IMR-90 (cell line): ENCODE data around the gene NRSN1. TPM values are rescaled to one million over a fixed set of nuclear protein-coding genes. Genes with fewer than 3 reads are reported as not detected.

Source experiments
- ATAC-seq: fragments of 200-7000 bp; cut with Tn5 transposase; 2 replicates; pipeline ENCODE4 v1.9.1; 2020; ENCODE audit warnings: low read depth, mild to moderate bottlenecking, moderate library complexity
- Bru-seq: library from RNA; stranded (reverse); fragments of 400-500 nt; gene quantifications from one replicate; lab custom pipeline; 2021; lab: Mats Ljungman, UMichigan
- BruChase-seq, 2 experiments: library from RNA; stranded (reverse); fragments of 400-500 nt; gene quantifications; one replicate each; lab custom pipeline; 2021; lab: Mats Ljungman, UMichigan
- BruUV-seq: library from RNA; stranded (reverse); fragments of 400-500 nt; replicated peaks from 2 replicates; lab custom pipeline; 2021; lab: Mats Ljungman, UMichigan
- CTCF ChIA-PET: fragments of 300-600 bp; formaldehyde crosslinking; extraction: SDS; loops from one replicate; lab custom pipeline; 2021; ENCODE audit warnings: antibody characterized with exemption; lab: Yijun Ruan, JAX
- POLR2A ChIA-PET: fragments of 300-600 bp; sonication (Branson Sonifier 250); formaldehyde crosslinking; loops from one replicate; lab custom pipeline; 2022; ENCODE audit warnings: antibody characterized with exemption; ENCODE audit not compliant: unreplicated experiment; lab: Charles Lee
- DNase-seq: peaks from one replicate; pipeline ENCODE4 v3.0.0; 2013
- H2AFZ ChIP-seq: replicated peaks from 2 replicates; pipeline ENCODE3; 2013; ENCODE audit warnings: low read length, mild to moderate bottlenecking; ENCODE audit not compliant: poor library complexity
- H2AK5ac ChIP-seq: 2 replicates; pipeline ENCODE4 v1.6.1; 2013; ENCODE audit warnings: low read depth, low read length, inconsistent platforms
- H2AK9ac ChIP-seq: replicated peaks from 2 replicates; pipeline ENCODE3; 2013; ENCODE audit warnings: mild to moderate bottlenecking, low read depth, low read length, moderate library complexity; ENCODE audit not compliant: poor library complexity
- H2BK120ac ChIP-seq: 2 replicates; pipeline ENCODE4 v1.6.1; 2013; ENCODE audit warnings: low read depth, low read length, inconsistent platforms
- H2BK15ac ChIP-seq: 3 replicates; pipeline ENCODE4 v1.6.1; 2013; ENCODE audit warnings: low read depth, low read length, inconsistent platforms
- H2BK20ac ChIP-seq: 2 replicates; pipeline ENCODE4 v1.6.1; 2013; ENCODE audit warnings: low read depth, mild to moderate bottlenecking, inconsistent platforms, low read length, moderate library complexity
- H2BK5ac ChIP-seq: 2 replicates; pipeline ENCODE4 v1.6.1; 2013; ENCODE audit warnings: mild to moderate bottlenecking, low read depth, low read length, inconsistent platforms; ENCODE audit not compliant: poor library complexity, severe bottlenecking
- H3K14ac ChIP-seq: replicated peaks from 2 replicates; pipeline ENCODE4 v1.6.1; 2013; ENCODE audit warnings: low read depth, low read length, inconsistent platforms
- H3K18ac ChIP-seq: 2 replicates; pipeline ENCODE4 v1.6.1; 2013; ENCODE audit warnings: low read depth, low read length, control low read depth
- H3K23ac ChIP-seq: 2 replicates; pipeline ENCODE4 v1.6.1; 2013; ENCODE audit warnings: low read depth, low read length, inconsistent platforms
- H3K27ac ChIP-seq: 2 replicates; pipeline ENCODE4 v1.5.1; 2013; ENCODE audit warnings: mild to moderate bottlenecking, control low read depth, low read length; ENCODE audit not compliant: insufficient read depth
- H3K27me3 ChIP-seq: 2 replicates; pipeline ENCODE4 v1.6.1; 2013; ENCODE audit warnings: low read length; ENCODE audit not compliant: control insufficient read depth, insufficient read depth
- H3K36me3 ChIP-seq: 2 replicates; pipeline ENCODE4 v1.6.1; 2013; ENCODE audit warnings: low read length, mixed read lengths; ENCODE audit not compliant: control insufficient read depth, insufficient read depth
- H3K4ac ChIP-seq: 2 replicates; pipeline ENCODE4 v1.6.1; 2013; ENCODE audit warnings: low read depth, low read length, inconsistent platforms
- H3K4me1 ChIP-seq: 2 replicates; pipeline ENCODE4 v1.6.1; 2013; ENCODE audit warnings: low read length, mixed read lengths; ENCODE audit not compliant: control insufficient read depth, insufficient read depth
- H3K4me2 ChIP-seq: 2 replicates; pipeline ENCODE4 v1.6.1; 2013; ENCODE audit warnings: low read depth, mild to moderate bottlenecking, control low read depth, low read length, moderate library complexity
- H3K4me3 ChIP-seq: 2 replicates; pipeline ENCODE4 v1.5.1; 2013; ENCODE audit warnings: low read depth, mild to moderate bottlenecking, control low read depth, low read length, moderate library complexity; ENCODE audit not compliant: insufficient read depth
- H3K56ac ChIP-seq: 2 replicates; pipeline ENCODE4 v1.6.1; 2013; ENCODE audit warnings: low read length, inconsistent platforms; ENCODE audit not compliant: insufficient read depth; ENCODE audit errors: extremely low read depth
- H3K79me1 ChIP-seq, 2 experiments: 2 replicates each; pipeline ENCODE4 v1.6.1; 2013; ENCODE audit warnings: low read length in 2 of 2, inconsistent platforms in 1 of 2, low read depth in 1 of 2
- H3K9ac ChIP-seq: 2 replicates; pipeline ENCODE4 v1.6.1; 2013; ENCODE audit warnings: low read depth, low read length, control low read depth
- H3K9me1 ChIP-seq: 2 replicates; pipeline ENCODE4 v1.6.1; 2013; ENCODE audit warnings: low read length, inconsistent platforms; ENCODE audit not compliant: insufficient read depth
- H3K9me3 ChIP-seq: 2 replicates; pipeline ENCODE4 v1.6.1; 2013; ENCODE audit warnings: low read length; ENCODE audit not compliant: control insufficient read depth, insufficient read depth
- H4K20me1 ChIP-seq: 2 replicates; pipeline ENCODE4 v1.6.1; 2013; ENCODE audit warnings: low read length, inconsistent platforms; ENCODE audit not compliant: insufficient read depth
- H4K5ac ChIP-seq: 2 replicates; pipeline ENCODE4 v1.6.1; 2013; ENCODE audit warnings: mild to moderate bottlenecking, low read depth, low read length, control low read depth
- H4K8ac ChIP-seq, 2 experiments: 2 replicates each; pipeline ENCODE4 v1.6.1; 2013; ENCODE audit warnings: low read depth in 2 of 2, low read length in 2 of 2, control low read depth in 1 of 2, inconsistent platforms in 1 of 2
- H4K91ac ChIP-seq: 2 replicates; pipeline ENCODE4 v1.6.1; 2013; ENCODE audit warnings: low read depth, low read length, inconsistent platforms; ENCODE audit not compliant: insufficient read depth
- CEBPB ChIP-seq: IDR thresholded peaks from 2 replicates; pipeline ENCODE4 v1.6.1; 2012; ENCODE audit warnings: low read depth, low read length, improper control_type of control experiment
- CHD1 ChIP-seq: IDR thresholded peaks from 2 replicates; pipeline ENCODE4 v1.6.1; 2012; ENCODE audit warnings: low read depth, low read length, improper control_type of control experiment
- MAFK ChIP-seq: IDR thresholded peaks from 2 replicates; pipeline ENCODE4 v1.6.1; 2012; ENCODE audit warnings: low read depth, low read length, improper control_type of control experiment
- MAZ ChIP-seq: IDR thresholded peaks from 2 replicates; pipeline ENCODE4 v1.6.1; 2012; ENCODE audit warnings: low read depth, mild to moderate bottlenecking, low read length, improper control_type of control experiment, moderate library complexity, borderline replicate concordance
- MXI1 ChIP-seq: IDR thresholded peaks from 2 replicates; pipeline ENCODE4 v1.6.1; 2012; ENCODE audit warnings: low read depth, mild to moderate bottlenecking, low read length, moderate library complexity, borderline replicate concordance
- NFE2L2 ChIP-seq: fragments of 150-350 bp; IDR thresholded peaks from 2 replicates; pipeline ENCODE4 v1.6.1; 2016; ENCODE audit warnings: low read depth, mild to moderate bottlenecking, low read length
- POLR2A ChIP-seq: IDR thresholded peaks from 2 replicates; pipeline ENCODE4 v1.6.1; 2012; ENCODE audit warnings: mild to moderate bottlenecking, low read depth, low read length
- RAD21 ChIP-seq: IDR thresholded peaks from 2 replicates; pipeline ENCODE4 v1.6.1; 2012; ENCODE audit warnings: low read length, improper control_type of control experiment
- RFX5 ChIP-seq: IDR thresholded peaks from 2 replicates; pipeline ENCODE4 v1.8.0; 2012; ENCODE audit warnings: low read depth, mild to moderate bottlenecking, low read length, moderate library complexity
- USF2 ChIP-seq: fragments of 150-350 bp; IDR thresholded peaks from 2 replicates; pipeline ENCODE4 v1.6.1; 2017; ENCODE audit warnings: mild to moderate bottlenecking, antibody characterized with exemption, low read length, low read depth
- WGBS, 2 experiments: methylation state at CpG; one replicate each; pipeline versions ENCODE4 v1.1.5 to v1.1.7; 2013; ENCODE audit warnings: missing lambda C conversion rate in 2 of 2; ENCODE audit not compliant: insufficient read length in 1 of 2; ENCODE audit errors: extremely low coverage in 2 of 2; 5-methylcytosine and 5-hydroxymethylcytosine counted together
- dilution Hi-C: fragments of 300-500 bp; cut with HindIII; formaldehyde crosslinking; loops from one replicate; pipeline ENCODE4 v1.14.3; 2018; ENCODE audit warnings: low sequenced_read_pairs; ENCODE audit not compliant: unreplicated experiment
- in situ Hi-C: fragments of 300-500 bp; cut with MboI; formaldehyde crosslinking; loops from 3 replicates; pipeline ENCODE4 v1.14.3; 2019; ENCODE audit warnings: low sequenced_read_pairs, inconsistent platforms, mixed read lengths
- intact Hi-C: fragments of 100-400 bp; cut with micrococcal nuclease; formaldehyde crosslinking; loops from 2 replicates; pipeline ENCODE4 v1.10.0; 2022
- long read RNA-seq: library from polyadenylated mRNA; unstranded; transcript quantifications from one replicate; pipeline ENCODE4 v2.0.0, GENCODE V29; 2021; ENCODE audit not compliant: unreplicated experiment
- polyA plus RNA-seq, 3 experiments: library from polyadenylated mRNA; depleted of rRNA; stranded (reverse); fragments of >200 nt; gene quantifications; 2 replicates each; pipeline ENCODE4 v1.2.3, GENCODE V29; 2012; ENCODE audit warnings: low replicate concordance in 1 of 3
- total RNA-seq: library from RNA; depleted of rRNA; stranded (reverse); fragments of >200 nt; gene quantifications from 2 replicates; pipeline ENCODE4 v1.2.3, GENCODE V29; 2012; rRNA removed
- TF ChIP-seq, protein P1 (sequence below): fragments of 150-350 bp; IDR thresholded peaks from 2 replicates; pipeline ENCODE4 v1.6.1; 2016; ENCODE audit warnings: low read depth, mild to moderate bottlenecking, low read length, moderate library complexity, borderline replicate concordance

The NRSN1 gene
- total RNA-seq (not detected in 2 replicates), polyA plus RNA-seq (2012; rRNA removed) (not detected in 2 replicates), Bru-seq, nascent RNA (not detected), BruChase-seq, experiment 1, labeled RNA remaining after a 6-hour chase (not detected), BruChase-seq, experiment 2, labeled RNA remaining after a 2-hour chase (not detected)
- not detected in 2 replicates for polyA plus RNA-seq (2012; cell fraction: cytosol; rRNA removed)
- not detected in 2 replicates for polyA plus RNA-seq (2012; cell fraction: nucleus; rRNA removed; ENCODE audit: low replicate concordance)
- long read RNA-seq, result 0 reads

GRCh38 chr6:24125980-24126379 is at the start of gene NRSN1:
TSS of gene NRSN1 (plus strand) at chr6:24126215. CDS start at chr6:24134328, 8,113 bp downstream.
- dilution Hi-C loops, result no loop called here
- POLR2A ChIA-PET, result no interaction called here

More at GRCh38 chr6:24125980-24126379, at the start of gene NRSN1:
- no peak within 1 kb of the TSS for H3K4ac ChIP-seq
- intact Hi-C loops (no loop called here), in situ Hi-C loops (no loop called here)
- no peak within 1 kb of the TSS for H4K5ac ChIP-seq
- H3K27me3 ChIP-seq, result no peaks in the 10 kb centered on the region
- H4K8ac ChIP-seq, result no peak within 1 kb of the TSS
- no peak within 1 kb of the TSS for H2BK120ac ChIP-seq
- H2BK5ac ChIP-seq, result no peak within 1 kb of the TSS
- no peak within 1 kb of the TSS for H3K23ac ChIP-seq
- 0% methylated on average over 2 of the region's 37 CpGs; no CpG with 5 or more reads in 1 of the 2 experiments for WGBS, 2 experiments
- no peak within 1 kb of the TSS for H3K56ac ChIP-seq
- H3K4me1 ChIP-seq, result no peaks in the 10 kb centered on the region
- H4K20me1 ChIP-seq, result no peaks in the 10 kb centered on the region
- no peak within 1 kb of the TSS for H3K14ac ChIP-seq
- TF ChIP-seq MAFK (no peak), NFE2L2 (no peak), USF2 (no peak), CHD1 (no peak), RAD21 (no peak), MXI1 (no peak), MAZ (no peak), CEBPB (no peak), RFX5 (no peak), POLR2A (no peak)
- TF ChIP-seq, protein P1, sequence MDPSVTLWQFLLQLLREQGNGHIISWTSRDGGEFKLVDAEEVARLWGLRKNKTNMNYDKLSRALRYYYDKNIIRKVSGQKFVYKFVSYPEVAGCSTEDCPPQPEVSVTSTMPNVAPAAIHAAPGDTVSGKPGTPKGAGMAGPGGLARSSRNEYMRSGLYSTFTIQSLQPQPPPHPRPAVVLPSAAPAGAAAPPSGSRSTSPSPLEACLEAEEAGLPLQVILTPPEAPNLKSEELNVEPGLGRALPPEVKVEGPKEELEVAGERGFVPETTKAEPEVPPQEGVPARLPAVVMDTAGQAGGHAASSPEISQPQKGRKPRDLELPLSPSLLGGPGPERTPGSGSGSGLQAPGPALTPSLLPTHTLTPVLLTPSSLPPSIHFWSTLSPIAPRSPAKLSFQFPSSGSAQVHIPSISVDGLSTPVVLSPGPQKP, result no peak
- H2AK9ac ChIP-seq, result no peak within 1 kb of the TSS
- H3K18ac ChIP-seq, result no peak within 1 kb of the TSS
- DNase-seq (no peak), ATAC-seq (no peak)
- H2AFZ ChIP-seq, result no peak within 1 kb of the TSS
- H3K36me3 ChIP-seq, result no peaks in the 10 kb centered on the region
- H2AK5ac ChIP-seq, result no peak within 1 kb of the TSS
- CTCF ChIA-PET, result no interaction called here
- H2BK20ac ChIP-seq, result no peak within 1 kb of the TSS
- no peak within 1 kb of the TSS for H4K91ac ChIP-seq
- H3K9ac ChIP-seq, result no peak within 1 kb of the TSS
- no peaks in the 10 kb centered on the region for H3K79me1 ChIP-seq
- H2BK15ac ChIP-seq, result no peak within 1 kb of the TSS
- H3K4me3 ChIP-seq, result no peak within 1 kb of the TSS
- no peak within 1 kb of the TSS for H3K27ac ChIP-seq
- peaks cover 2% of the 10 kb centered on the region; the same call in 1 of the 2 replicates for H3K9me3 ChIP-seq
- BruUV-seq, result no TSS peak
- no peaks in the 10 kb centered on the region for H3K9me1 ChIP-seq
- no peak within 1 kb of the TSS for H3K4me2 ChIP-seq
